Cortex of kidney (tissue), 1 donor: ENCODE results near the gene TSHZ2.
"Not testable (repeated sequence)": the region's sequence is repeated elsewhere in the genome, so short reads cannot be mapped to it uniquely, and the experiment has no call there.

Source experiments
- DNase-seq: peaks from one replicate; lab custom pipeline; 2025; lab: John Stamatoyannopoulos, UW

TSHZ2 gene

GRCh38 chr20:53466279-53466678, 494.1 kb downstream of the TSHZ2 start:
- DNase-seq = no peak

- no peak for DNase-seq
Measured at GRCh38 chr20:53468587-53468986, 496.4 kb downstream of the TSHZ2 start.

GRCh38 chr20:53472859-53473258, 500.7 kb downstream of the TSHZ2 start:
- not testable (repeated sequence) for DNase-seq

GRCh38 chr20:53480913-53481312, 508.8 kb downstream of the TSHZ2 start:
- no peak for DNase-seq

- DNase-seq = no peak
Measured at GRCh38 chr20:53487461-53488200, 515.5 kb downstream of the TSHZ2 start.

- no peak for DNase-seq
Measured at GRCh38 chr20:53488775-53489272, 516.7 kb downstream of the TSHZ2 start.

- no peak for DNase-seq
Measured at GRCh38 chr20:53489528-53489927, 517.4 kb downstream of the TSHZ2 start.

- DNase-seq = no peak
Measured at GRCh38 chr20:53490620-53491019, 518.5 kb downstream of the TSHZ2 start.

GRCh38 chr20:53491462-53491861, 519.3 kb downstream of the TSHZ2 start:
- no peak for DNase-seq

- DNase-seq = no peak
Measured at GRCh38 chr20:53492212-53492611, 520.1 kb downstream of the TSHZ2 start.

GRCh38 chr20:53493311-53493857, 521.2 kb downstream of the TSHZ2 start:
- DNase-seq = no peak

- DNase-seq = no peak
Measured at GRCh38 chr20:53494753-53495152, 522.6 kb downstream of the TSHZ2 start.

- DNase-seq = no peak
Measured at GRCh38 chr20:53495398-53496092, 523.4 kb downstream of the TSHZ2 start.

GRCh38 chr20:53497246-53497645, 525.1 kb downstream of the TSHZ2 start:
- DNase-seq = no peak

- DNase-seq = no peak
Measured at GRCh38 chr20:53498341-53498740, 526.2 kb downstream of the TSHZ2 start.

- DNase-seq = no peak
Measured at GRCh38 chr20:53500651-53501050, 528.5 kb downstream of the TSHZ2 start.

- no peak for DNase-seq
Measured at GRCh38 chr20:53502820-53503219, 530.7 kb downstream of the TSHZ2 start.

- DNase-seq = no peak
Measured at GRCh38 chr20:53503517-53503919, 531.4 kb downstream of the TSHZ2 start.

GRCh38 chr20:53504106-53504505, 531.9 kb downstream of the TSHZ2 start:
- DNase-seq = not testable (repeated sequence)

GRCh38 chr20:53510262-53510661, 538.1 kb downstream of the TSHZ2 start:
- no peak for DNase-seq

- DNase-seq = no peak
Measured at GRCh38 chr20:53510704-53511103, 538.5 kb downstream of the TSHZ2 start.

GRCh38 chr20:53512076-53512475, 539.9 kb downstream of the TSHZ2 start:
- DNase-seq = no peak

GRCh38 chr20:53513168-53513488, 541.0 kb downstream of the TSHZ2 start:
- no peak for DNase-seq
